Amniotic epithelial cell (primary cell): Measurements from ENCODE around the gene CHKB.

ENCODE experiments used
- DNase-seq: peaks from one replicate; pipeline ENCODE4 v3.0.0-alpha.2; 2010; ENCODE audit warnings: low read depth

CHKB gene

DNA sequence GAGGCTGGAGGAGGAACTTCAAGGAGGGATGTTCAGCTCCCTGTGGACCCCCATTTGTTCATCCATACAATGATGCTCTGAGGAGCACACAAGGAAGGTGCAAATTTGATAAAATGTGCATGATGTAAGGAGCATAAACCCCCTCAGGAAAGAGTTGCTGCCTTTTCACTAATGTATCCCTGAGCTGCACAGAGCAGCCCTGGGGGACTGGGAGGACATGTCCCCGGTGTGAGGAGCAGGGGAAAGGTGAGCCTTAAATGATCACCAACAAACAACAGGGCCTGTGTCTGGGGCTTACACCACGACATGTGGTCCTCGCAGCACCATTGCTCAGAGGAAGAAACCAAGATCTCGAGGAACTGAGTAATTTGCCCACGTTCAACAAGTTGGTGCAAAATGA lies 14.4 kb upstream of the CHKB start:
- DNase-seq, result no peak

DNA sequence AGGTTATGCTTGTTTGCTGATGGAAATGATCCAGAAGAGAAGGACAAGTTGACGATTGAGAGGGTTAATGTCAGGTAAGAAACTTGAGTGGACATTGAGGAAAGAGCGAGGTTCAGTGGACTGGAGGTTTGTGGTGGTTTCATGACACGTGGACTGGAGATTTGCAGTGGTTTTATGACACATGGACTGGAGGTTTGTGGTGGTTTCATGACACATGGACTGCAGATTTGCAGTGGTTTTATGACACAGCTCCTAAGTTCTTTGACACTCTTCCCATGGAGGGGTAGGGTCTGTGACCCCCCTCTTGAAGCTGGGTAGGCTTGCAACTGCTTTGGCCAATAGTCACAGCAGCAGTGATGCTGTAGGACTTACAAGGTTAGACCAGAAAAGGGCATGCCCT lies 12.5 kb upstream of the CHKB start:
- peak; percentile 6 for DNase-seq

DNA sequence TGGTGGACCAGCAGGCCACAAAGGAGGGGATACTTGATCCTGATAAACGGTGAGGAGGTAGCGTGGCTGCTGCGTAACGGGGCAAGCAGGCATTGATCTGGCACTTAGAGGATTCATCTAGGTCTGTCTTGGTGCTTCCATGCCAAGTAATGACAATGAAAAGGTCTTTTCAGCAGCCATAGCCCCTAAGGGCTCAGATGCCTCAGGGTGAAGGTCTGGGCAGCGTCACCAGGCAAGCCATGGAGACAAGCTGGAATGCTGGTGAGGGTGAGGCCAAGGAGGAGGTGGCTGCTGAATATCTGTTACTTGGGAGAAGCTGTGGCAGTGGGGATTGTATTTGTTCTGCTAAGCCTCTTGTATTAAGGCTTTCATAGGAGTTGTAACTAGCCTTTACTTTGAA lies 4.8 kb upstream of the CHKB start:
- DNase-seq, result no peak

DNA sequence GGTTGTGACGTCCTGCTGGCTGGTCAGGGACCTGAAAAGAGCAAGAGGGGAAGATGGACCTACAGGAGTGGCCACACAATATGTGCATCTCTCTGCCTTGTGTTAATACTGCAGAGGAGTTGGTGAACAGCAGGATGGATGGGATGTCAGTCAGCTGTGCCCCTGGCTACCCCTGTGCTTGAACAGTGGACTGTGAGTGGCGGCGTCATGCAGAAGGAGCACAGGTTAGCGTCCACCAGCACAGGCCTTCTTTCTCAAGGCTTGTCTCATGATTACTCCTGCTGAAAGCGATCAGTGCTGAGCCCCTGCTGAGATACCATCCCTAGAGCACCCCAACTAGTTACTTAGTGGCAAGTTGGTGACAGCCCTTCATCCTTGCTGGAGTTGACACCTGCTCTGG lies 3.8 kb upstream of the CHKB start:
- no peak for DNase-seq

DNA sequence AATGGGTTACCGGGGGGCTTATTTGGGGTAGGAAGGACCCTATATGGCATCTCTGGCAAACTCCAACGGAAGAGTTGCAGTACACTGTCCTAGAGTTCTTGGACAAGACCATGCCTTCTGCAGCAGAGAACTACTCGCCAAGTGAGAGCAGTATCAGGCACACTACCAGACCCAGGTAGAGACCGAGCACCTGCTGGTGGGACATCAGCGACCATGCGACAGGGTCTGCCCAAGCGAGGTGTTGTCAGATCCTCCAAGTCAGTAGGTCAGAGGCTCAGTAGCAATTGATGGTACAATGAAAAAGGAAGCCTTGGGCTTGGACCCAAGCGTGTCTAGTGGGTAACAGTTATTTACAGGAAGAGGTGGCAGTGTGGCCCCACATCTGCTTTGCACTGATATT lies 3.1 kb upstream of the CHKB start:
- no peak for DNase-seq

DNA sequence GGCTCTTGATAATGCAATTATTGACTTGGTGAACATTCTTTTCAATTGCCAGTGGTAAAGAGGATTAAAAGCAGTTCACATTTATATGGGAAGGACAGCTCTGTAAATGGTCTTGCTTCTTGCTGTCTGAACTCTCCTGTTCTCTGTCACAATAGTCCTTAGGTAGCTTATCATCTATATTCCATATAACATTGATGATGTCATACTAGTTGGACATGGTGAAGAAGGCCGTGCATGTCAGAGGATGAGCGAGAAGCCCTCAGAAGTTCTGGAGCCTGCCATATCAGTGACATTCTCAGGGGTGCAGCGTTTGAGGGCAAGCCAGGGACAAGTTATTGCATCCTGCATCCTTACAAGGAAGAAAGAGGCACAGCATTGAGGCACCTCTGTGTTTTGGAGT lies 2.6 kb upstream of the CHKB start:
- DNase-seq, result no peak

DNA sequence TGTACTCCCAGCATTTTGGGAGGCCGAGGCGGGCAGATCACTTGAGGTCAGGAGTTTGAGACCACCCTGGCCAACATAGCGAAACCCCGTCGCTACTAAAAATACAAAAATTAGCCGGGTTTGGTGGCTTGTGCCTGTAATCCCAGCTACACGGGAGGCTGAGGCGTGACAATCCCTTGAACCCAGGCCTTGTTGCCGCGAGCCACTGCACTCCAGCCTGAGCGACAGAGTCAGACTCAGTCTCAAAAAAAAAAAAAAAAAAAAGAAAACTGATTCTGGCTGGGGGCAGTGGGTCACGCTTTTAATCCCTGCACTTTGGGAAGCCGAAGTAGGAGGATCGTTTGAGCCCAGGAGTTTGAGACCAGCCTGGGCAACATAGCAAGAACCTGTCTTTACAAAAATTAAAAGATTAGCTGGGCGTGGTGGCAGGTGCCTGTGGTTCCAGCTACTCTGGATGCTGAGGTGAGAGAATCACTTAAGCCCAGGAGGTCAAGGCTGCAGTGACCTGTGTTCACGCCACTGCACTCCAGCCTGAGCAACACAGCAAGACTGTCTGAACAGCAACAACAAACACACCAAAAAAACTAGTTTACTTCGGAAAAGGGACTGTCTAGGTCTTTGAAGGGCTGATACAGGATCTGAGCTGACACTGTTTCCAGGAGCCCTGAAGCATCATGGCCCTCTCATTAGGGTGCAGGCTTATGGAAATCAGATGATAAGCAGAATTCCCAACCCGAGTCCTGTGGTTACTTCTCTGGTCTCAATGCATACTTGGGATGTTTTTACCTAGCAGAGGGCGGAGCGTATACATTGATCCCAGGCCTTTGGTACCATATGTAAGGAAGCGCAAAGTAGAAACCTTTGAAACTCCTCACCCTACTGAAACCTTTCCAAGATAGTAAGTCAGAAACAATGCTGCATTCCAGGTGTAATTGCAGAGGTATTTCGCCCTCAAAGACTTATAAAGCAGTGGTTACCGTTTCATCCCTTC lies 1.8 kb upstream of the CHKB start:
- DNase-seq, result no peak

DNA sequence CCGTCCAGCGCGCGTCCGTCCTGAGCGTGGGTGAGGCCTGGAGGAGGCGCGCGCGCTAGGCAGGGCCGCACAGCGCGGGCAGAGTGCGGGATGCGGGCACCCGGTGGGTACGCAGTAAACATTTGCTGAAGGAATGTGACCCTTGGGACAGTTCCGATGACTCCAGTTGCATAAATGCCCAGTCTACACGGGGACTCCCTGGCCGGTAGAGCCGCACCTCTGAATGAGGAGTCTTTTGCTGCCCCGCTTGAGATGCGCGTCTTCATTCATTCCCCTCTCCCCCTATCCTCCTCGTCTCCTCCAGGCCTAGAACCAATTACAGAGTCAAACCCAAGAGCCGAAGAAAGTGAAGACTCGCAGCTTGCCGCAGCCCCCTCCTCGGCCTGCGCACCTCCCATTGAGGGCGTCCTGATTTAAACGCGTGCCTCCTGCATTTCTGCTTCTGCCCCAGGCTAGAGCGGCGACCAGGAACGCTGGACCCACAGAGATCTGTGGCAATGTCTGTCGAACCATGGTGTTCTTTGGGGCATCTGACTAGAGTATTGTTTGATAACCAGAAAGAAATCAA lies 729 bp upstream of the CHKB start:
- DNase-seq, result no peak

DNA sequence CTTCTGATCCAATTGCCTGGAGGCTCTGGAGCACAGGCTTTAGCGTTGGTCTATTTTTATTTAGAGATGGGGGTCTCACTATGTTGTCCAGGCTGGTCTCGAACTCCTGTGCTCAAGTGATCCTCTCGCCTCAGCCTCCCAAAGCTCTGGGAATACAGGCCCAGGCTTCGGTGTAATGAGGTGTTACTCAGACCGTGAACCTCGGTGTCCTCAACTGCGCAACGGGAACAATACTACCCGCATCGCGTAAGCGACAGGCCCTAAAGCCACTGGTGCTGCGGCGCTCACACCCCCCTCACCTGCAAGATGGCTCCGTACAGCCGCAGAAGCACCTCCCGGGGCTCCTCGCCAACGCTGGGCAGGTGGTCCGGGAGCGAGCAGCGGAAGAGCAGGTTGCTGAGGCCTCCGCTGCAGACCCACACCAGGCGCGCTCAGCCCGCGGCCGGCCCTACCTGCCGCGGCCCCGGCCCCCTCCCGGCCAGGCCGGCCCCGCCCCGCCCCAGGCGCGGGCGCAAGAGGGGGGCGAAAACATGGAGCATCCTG lies 628 bp downstream of the CHKB start:
- no peak for DNase-seq

DNA sequence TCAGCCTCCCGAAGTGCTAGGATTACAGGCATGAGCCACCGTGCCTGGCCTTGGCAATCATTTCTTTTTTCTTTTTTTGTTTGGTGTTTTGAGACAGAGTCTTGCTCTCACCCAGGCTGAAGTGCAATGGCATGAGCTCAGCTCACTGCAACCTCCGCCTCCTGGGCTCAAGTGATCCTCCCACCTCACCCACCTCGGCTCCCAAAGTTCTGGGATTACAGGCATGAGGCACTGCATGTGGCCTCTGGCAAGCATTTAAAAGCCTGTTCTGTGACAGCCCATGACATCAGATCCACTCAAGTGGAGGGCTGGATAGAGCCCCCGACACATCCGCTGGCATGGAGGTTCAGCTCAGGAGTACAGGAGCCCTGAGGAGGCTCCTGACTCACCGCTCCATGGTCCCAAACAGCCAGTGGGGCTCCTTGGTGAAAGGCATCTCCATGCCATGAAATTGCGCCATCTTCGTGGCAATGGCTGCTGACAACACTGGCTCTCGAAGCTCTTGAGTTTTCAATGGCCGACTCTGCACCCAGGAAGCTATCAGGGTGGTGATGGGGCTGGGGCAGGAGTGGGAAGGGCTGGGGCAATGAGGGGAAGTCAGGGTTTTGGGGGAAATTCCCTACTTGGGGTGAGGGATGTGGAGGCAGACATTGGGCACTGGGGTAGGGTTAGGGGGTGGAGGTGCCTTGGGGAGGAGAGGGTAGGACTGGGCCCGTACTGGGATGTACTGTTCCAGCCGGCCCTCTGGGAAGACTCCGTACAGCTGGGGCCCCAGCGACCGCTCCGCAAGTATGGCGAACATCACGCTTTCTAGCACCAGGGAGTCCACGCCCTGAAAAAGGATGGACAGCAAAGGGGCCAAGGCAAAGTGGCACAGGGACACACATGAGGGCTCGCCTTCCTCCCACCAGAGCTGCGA lies 1.4 kb downstream of the CHKB start:
- no peak for DNase-seq

DNA sequence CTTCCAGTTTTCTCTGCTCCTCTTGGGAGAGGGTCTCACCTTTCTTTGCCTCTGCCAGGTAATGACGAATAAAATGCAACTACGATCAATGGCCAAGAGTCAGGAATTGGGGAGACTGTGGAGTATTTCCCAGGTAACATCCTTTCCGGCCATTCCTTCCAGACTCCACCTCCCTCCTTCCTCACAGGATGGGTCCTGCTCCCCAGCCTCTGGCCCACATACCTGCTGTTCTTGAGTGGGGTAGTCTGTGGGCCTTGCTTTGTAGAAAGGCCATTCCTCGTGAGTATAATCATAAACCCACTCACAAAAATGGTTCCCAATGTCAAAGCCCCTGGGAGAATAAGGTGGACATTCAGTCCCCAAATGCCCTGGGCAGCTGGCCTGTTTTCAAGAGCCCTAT lies 2.9 kb downstream of the CHKB start:
- no peak for DNase-seq

DNA sequence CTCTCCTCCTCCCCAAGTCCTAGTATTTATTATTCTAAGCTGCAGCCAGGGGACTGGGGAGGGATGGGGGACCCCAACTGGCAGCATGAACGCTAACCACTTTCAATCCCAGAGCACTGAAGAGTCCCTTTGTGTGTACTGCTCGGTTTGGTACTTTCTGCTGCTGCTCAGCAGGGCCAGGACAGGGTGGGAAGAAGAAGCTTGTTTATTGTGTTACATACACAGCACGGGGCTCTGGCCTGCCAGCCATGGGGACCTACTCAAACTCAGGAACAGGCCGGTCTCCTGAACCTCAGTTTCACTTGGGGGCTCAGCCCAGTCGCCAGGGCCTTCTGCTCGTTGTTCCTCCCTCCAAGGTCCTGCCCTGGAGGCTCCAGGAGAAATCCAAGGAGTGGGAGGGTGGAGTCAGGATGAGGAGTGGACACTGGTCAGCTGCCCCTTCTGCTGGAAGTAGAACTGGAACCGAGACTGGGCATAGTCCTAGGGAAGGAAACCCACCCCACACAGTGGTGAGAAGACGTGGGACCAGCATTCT lies 3.8 kb downstream of the CHKB start:
- DNase-seq, result no peak

DNA sequence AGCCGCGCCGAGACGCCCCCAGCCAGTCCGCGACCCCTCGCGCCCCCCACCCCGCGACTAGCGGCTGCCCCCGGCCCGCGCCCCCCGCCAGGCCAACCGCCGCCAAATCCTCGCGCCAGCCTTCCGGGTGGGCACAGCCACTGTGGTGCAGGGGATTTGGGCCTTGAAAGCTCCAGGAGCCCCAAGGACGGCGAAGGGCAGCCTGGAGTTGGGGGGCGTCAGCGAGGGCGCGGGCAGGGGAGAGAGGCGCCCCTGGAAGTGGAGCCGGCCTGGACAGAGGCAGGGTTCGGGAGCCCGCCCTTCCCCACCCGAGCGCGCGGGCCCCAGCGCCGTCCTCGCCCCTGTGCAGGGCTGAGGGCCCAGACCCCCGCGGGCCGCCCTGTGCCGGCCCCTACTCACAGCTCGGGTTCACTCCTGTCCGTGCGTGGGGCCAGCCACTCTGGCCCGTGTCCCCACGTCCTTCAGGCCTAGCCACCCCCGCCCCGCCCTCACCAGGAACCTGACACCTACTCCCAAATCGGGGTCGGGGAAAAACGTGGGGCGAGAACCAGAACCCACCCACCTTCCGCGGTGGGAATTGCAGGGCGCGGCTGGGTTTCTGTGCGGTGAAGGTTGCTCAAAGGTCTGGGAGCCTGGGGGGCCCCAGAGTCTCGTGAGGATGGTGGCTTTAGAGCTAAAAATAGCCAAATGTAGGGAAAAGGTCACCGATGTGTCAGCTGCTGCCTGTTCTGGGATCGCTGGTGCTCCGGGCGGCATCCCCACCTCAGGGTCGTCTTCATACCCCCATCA lies 4.5 kb downstream of the CHKB start, which contains the start of gene CPT1B:
CPT1B (minus strand) TSS at position 441 of the 789 bp plus-strand sequence. CDS start 512 bp downstream, outside the sequence.
- DNase-seq, result no peak

DNA sequence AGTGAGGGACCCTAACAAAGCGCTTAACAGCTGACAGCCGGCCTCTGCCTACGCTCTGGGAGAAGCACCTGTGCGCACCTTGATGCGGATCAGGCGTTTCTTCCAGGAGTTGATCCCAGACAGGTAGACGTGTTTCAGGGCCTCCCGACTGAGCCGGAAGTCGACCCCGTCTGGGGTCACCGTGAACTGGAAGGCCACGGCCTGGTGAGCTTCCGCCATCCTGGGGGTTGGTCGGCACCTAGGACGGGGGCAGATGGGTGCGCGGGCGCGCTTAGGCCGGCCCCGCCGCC lies 5.0 kb downstream of the CHKB start:
- DNase-seq, result no peak

DNA sequence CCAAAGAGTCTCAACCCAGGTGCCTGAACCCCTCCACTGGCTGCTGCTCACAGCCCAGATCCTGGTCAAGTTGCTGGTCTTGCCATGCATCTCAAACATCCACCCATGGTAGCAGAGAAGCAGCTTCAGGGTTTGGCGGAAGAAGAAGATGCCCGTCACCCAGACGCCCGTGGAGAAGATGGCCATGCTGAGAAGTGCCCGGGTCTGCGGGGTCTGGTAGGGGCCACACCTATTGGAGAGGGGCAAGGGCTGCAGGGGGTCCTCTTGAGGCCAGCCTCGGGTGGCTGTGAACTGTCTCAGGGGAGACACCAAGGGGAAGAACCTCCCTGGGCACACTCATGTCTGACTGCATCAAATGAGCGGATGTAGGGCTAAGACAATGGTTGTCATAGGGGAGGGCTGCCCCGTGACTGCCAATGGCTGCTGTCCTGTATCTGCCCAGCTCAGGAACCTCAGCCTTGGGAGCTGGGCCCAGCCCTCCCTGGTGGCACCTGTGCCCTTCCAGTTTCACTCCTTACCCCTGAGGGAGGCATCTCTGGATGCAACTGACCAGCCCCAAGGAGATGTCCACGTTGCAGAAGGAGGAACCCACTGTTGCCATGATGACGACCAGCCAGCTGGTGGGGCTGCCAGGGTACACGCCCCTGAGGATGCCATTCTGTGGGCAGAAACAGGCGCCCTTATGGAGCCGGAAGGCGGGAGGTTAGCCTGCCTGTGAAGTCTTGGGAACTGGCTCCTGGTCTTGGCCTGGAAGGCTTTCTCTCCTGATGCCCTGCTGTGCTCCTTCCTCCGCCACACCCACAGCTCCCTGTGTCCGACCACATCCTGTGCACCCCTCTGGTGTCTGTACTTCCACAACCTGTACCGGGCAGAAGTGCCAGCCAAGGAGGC lies 5.6 kb downstream of the CHKB start:
- DNase-seq, result no peak

DNA sequence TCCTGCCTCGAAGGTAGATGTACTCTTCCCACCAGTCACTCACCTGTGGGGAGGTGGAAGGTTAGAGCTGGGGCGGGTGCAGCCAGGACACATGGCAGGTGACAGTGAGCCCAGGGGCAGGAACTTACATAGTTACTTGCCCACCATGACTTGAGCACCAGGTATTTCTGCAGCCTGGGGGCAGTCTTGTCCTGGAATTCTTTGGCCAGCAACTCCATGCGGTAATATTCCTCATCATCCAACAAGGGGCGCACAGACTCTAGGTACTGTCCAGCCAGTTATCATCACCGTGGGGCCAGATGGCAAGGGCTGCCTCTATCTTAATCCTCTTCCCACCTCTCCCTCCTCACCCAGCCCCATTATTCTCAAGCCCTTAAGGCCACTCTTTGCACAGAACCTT lies 6.6 kb downstream of the CHKB start:
- peak; percentile 68 for DNase-seq

DNA sequence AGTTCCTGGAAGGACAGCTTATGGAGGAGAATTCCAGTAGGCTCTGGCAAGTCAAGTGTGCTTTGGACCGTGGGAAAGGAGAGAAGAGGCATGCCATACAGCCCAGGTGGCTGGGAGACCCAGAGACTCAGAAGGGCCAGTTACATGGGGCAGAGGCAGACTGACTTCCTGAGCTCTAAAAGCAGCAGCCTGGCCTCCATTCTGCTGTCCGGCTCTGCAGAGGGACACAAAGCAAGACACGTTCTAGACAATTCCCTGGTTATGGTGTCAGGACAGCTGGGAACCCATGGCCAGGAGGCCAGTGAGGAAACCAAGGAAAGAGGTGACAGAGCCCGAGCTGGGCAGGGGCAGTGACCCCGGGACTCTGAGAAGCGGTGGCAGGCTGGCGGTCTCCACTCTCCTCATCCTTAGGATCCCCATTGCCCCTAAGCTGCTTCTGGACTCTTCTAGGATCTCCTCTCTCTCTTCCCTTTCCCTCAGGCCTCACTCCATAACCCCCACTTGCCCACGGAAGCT lies 7.2 kb downstream of the CHKB start:
- no peak for DNase-seq

DNA sequence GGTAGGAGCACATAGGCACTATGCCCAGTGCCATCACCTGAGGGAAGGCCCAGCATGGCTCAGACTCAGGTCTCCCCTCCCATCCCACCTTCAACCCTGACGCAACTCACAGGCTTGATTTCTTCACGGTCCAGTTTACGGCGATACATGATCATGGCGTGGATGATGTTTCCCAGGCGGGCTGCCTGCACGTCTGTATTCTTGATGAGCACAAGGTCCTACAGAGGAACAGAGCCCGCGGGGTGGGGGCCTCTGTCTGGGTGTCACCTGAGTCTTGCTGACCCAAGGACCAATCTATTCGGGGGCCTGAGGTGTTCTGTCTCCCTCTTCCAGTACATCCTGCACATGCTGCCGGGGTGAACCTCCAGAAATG lies 8.3 kb downstream of the CHKB start:
- no peak for DNase-seq

DNA sequence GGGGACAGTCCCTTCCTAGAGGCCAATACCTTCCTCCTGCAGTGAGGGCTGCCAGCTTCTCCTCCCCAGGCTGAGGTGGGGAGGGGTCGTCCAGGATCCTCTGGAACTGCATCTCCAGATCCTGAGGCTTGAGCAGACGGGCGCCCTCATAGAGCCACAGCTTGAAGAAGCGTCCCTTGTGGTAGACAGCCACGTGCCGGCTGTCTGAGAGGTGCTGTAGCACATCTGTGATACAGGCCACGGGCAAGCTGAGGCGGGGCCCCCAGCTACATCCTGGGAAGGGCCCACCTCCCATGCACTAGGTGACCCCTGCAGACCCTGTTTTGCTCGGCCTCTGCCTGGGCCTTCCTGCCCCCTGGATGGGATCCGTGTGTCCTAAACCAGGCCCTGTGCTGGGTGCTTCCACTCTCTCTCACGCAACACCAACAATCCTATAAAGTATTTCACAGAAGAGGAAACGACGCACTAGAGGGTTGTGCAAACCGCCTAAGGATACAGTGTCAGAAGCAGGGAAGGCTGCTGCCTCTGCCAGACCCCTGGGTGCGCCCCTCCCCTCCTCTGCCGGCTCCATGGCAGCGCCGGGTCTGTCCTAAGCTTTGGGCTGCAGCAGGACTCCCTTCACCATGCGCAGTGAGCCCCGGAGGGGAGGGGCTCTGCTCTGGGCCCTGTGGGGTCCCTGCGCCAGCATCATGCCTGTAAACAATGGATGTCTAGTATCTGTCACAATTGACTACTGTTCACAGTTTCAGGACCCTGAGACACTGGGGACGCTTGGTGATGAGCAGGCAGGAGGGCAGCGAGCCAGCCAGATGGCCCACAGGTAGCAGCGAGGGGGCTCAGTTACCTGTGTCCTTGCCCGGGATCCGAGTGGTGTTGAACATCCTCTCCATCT lies 8.9 kb downstream of the CHKB start:
- DNase-seq, result no peak
